ENCODE data around the gene KNDC1.
"Not testable (repeated sequence)": the region's sequence is repeated elsewhere in the genome, so short reads cannot be mapped to it uniquely, and the experiment has no call there.

The KNDC1 gene

DNA sequence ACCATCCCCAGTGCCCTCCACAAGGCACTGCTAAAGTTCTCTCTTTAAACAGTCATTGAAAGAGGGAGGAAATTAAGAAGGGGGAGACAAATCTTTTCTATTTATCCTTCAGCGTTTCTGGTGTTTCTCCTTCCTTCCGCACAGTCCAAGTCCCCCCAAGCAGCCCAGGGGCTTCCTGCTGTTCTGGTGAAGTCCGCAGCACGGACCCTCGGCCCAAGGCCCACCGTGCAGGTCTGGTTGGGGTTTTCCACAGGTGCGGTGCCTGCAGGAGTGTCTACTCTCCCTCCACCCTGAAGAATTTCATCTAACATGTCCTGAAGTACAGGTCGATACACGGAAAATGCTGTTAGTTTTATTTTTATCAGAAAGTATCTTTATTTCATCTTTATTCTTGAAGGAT is 34.1 kb upstream of the KNDC1 start:
- no peak for DNase-seq

DNA sequence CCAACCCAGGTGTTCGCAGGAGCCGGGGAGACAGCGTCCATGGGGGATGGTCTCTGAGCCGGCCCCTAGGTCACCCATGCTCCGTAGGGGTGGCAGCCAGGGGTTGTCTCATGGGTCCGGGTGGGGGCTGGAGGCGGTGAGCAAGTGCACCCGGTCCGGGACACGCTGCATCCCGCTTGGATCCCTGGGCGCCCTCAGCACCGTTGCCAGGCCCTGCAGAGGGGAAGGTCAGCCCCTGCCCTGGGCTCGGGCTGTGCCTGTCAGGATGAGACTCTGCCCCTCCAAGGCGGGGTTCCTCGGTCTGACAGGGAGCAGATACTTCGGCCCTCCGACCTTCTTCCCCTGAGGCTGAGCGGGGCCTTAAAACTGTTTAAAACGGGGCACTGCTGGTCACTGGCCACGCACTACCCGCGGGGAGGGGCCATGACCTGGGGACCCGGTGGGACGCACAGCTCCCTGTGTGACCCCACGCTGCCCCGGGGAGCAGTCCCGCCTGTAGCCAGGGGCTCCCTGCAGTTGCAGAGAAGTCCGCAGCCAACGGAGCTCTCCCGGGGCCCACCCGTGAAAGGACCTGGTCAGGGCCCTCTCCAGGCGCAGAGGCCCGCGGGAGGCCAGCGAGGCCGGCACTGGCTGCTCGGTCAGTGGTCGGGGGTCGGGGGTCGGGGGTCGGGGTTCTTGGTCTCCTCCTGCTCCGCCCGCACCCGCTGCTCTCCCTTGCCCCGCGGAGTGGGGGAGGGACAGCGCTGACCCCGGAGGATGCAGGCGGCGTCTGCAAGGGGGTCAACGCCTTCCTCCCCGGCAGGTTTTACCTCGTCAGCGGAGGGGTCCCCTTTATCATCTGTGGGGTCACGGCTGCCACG is 33.4 kb upstream of the KNDC1 start:
- DNase-seq: no peak

DNA sequence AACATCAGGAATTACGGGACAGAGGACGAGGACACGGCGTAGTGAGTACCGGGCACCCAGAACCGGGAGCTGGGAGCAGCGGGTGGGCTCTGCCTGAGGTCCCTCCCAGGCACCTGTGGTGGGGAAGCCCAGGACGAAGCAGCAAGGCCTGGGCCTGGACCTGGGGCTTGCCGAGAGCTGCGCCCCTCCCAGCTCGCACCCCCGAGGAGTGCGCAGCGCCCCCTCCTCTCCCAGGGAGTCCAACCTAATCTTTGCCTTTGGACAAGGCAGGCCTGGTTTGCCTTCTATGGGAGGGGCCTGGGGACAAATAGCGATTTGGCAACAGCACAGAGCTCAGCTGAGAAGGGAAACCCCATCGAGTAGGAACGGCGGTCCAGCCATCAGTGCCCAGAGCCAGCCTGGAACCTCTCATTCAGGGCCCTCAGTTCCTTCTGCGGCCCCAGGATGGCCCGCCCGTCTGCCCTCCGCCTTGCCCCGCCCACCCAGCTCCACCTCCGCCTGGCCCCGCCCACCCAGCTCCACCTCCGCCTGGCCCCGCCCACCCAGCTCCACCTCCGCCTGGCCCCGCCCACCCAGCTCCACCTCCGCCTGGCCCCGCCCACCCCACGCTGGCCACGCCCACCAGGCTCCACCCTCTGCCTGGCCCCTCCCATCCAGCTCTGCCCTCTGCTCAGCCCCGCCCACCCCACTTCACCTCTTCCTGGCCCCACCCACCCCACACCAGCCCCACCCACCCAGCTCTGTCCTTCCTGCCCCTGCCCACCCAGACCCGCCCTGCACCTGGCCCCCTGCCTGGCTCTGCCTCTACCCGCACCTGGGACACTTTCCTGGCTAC is 32.5 kb upstream of the KNDC1 start:
- no peak for DNase-seq

DNA sequence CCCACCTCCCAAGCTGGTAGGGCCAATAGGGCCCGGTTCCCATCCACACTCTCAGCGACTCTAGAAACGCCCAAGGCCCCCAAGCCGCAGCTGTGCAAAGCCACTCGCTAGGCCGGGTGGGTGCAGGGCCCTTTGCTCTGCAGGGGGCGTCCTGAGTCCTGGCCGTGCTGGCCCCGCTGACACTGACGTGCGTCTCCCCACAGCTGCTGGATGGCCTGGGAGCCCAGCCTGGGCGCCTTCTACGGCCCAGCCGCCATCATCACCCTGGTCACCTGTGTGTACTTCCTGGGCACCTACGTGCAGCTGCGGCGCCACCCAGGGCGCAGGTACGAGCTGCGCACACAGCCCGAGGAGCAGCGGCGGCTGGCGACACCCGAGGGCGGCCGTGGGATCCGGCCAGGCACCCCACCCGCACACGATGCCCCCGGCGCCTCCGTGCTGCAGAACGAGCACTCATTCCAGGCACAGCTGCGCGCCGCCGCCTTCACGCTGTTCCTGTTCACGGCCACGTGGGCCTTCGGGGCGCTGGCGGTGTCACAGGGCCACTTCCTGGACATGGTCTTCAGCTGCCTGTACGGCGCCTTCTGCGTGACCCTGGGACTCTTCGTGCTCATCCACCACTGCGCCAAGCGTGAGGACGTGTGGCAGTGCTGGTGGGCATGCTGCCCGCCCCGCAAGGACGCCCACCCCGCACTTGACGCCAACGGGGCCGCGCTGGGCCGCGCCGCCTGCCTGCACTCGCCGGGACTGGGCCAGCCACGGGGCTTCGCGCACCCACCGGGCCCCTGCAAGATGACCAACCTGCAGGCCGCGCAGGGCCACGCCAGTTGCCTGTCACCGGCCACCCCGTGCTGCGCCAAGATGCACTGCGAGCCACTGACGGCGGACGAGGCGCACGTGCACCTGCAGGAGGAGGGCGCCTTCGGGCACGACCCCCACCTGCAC is 31.6 kb upstream of the KNDC1 start:
- DNase-seq: no peak

GRCh38 chr10:133129071-133129858 is 30.8 kb upstream of the KNDC1 start:
- no peak for DNase-seq

GRCh38 chr10:133129859-133130495 is 30.0 kb upstream of the KNDC1 start:
- no peak for DNase-seq

GRCh38 chr10:133130602-133131001 is 29.4 kb upstream of the KNDC1 start:
- DNase-seq: no peak

DNA sequence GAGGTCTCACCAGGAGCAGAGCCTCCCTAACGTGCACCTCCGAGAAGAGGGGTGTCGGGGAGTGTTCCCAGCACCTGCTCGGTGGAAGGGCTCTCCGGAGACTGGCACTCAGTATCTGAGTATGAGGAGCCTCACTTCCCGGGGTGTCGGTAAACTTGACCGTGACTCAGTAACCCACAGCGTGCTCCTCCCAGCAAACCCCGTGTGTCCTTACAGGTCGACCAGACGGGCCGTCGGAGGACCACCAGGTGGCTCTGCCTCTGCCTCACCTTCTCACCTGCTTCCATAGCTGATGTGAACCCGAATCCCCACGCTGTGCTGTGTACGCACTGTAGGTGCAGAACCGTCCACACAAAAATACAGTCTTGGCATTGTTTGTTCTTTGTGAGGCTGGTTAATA is 29.0 kb upstream of the KNDC1 start:
- no peak for DNase-seq

DNA sequence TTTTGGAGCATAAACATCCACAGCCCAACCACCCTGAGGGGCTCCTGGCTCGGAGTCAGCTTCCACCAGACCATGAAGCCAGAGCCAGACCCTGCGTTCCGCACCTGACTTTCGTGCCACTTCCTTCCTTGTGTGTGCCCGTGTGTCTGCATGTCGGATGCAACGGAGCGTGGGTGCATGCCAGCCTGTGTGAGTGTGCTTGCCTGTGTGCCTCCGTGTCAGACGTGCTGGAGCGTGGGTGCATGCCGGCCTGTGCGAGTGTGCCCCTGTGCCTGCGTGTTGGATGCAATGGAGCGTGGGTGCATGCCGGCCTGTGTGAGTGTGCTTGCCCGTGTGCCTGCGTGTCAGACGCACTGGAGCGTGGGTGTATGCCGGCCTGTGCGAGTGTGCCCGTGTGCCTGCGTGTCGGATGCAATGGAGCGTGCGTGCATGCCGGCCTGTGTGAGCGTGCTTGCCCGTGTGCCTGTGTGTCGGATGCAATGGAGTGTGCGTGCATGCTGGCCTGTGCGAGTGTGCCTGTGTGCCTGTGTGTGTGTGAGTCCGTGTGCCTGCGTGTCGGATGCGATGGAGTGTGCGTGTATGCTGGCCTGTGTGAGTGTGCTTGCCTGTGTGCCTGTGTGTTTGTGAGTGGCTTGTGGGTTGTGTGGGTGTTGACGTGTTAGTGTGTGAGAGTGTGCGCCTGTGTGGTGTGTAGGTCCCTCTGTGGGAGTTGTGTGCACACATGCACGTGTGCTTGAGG is 28.1 kb upstream of the KNDC1 start:
- DNase-seq: no peak

DNA sequence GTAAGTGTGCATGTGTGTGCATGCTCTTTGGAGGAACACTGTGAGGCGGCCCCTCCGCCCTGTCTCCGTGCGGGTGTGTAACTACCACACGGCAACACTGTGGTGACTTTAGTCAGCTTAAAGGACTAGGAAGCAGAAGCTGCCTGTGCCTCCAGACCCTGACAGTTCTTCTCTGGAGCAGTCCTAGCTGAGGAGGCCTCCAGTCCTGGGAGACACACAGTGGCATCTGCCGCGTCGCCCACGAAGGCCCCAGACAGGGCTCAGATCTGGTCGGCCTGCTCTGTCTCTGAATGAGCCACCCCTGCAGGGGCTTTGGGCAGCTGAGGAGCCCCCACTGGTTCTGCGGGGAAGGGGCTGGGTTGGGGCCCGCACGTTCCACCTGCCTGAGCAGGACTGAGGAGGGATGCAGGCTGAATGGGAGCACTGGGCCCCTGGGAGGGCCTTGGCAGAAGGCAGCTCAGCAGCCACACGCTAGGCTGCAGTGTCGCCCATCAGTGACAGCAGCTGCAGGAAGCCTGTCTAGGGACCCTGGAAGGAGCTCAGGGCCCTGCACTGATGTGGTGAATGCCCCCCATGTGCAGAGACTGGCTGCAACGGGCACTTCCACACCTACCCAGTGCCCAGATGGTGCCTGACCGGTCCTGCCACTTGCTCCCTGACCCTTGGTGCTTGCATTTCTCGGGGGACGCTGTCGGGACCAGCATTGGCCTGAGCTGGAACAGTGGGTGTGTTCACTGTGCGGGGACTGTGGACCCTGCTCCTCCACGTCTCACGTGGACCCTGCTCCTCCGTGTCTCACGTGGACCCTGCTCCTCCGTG is 27.3 kb upstream of the KNDC1 start:
- DNase-seq: no peak

- no peak for DNase-seq
Measured at GRCh38 chr10:133133471-133134231, 26.4 kb upstream of the KNDC1 start.

DNA sequence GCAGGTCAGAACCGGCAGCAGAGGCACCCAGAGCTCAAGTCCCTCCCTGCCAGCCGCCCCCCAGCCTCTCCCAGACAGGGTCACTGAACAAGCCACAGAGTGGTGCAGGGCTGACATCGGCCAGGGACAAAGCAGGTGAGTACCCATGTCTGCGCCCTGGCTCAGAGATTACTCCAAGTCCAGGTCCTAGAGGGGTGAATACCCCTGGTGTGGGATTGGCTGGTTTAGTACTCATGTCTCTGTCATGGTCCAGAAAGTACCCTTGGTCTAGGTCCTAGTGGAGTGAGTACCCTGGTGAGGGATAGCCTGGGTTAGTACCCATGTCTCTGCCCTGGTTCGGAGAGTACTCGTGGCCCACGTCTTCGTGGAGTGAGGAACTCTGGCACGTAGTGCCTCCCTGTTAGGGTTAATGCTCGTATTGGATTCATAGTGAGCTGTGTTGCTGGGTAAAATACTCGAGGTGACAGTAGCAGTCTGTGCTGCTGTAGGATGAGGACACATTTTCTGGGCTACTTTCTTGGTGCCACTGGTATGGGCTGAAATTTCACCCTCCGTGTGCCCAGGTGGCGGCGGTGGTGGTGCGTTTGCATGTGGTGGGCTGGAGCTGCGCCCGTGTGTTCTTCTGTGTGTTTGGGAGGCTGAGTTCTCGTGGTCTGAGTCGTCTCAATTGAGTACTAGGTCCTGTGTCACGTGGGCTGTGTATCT is 25.5 kb upstream of the KNDC1 start:
- no peak for DNase-seq

GRCh38 chr10:133135116-133135465 is 24.9 kb upstream of the KNDC1 start:
- DNase-seq: no peak

- DNase-seq: not testable (repeated sequence)
Measured at GRCh38 chr10:133137486-133138145, 22.4 kb upstream of the KNDC1 start.

DNA sequence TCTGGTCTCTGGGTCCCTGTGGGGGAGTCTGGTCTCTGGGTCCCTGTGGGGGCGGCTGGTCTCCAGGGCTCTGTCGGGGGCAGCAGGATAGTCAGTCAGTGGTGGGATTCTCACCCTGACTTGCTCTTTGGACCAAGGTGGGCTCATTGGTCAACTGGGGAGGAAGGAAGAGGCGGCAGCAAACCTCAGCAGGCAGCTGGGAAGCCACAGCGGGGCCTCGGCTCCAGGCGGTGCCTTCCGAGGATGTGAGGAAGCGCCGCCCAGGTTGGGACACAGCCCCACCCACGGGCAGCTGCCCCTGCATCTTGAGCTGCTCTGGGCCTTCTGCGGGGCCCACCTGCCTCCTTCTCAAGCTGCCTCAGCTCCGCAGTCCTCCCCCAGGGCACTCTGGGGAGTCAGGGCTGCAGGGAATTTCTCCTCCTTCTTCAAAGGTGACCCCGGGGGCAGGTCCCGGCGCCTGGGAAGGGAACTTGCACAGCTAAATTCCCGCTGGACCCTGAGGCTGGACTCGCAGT is 20.4 kb upstream of the KNDC1 start:
- no peak for DNase-seq

- DNase-seq: no peak
Measured at GRCh38 chr10:133140417-133141143, 19.4 kb upstream of the KNDC1 start.
